Neural cell (in vitro differentiated cells): ENCODE data around the gene EYA2. TPM values are rescaled to one million over a fixed set of nuclear protein-coding genes. Genes with fewer than 3 reads are reported as not detected.

Experiments used
- H2AFZ ChIP-seq: fragments of 200-600, 300-800 bp; sonication (generic), shearing (Covaris generic); 2 replicates; pipeline ENCODE4 v1.6.0; 2014; ENCODE audit warnings: low read depth, mild to moderate bottlenecking, antibody characterized with exemption, low read length, moderate library complexity
- H3F3A ChIP-seq: fragments of 200-600 bp; shearing (Covaris generic); 2 replicates; pipeline ENCODE4 v1.6.1; 2016; ENCODE audit warnings: mild to moderate bottlenecking, moderate library complexity, mixed read lengths, antibody characterized with exemption, low read length; ENCODE audit not compliant: insufficient read depth, poor library complexity, severe bottlenecking
- H3K27ac ChIP-seq: fragments of 200-600, 300-800 bp; sonication (generic), shearing (Covaris generic); 2 replicates; pipeline ENCODE4 v1.5.1; 2014; ENCODE audit warnings: mild to moderate bottlenecking, low read length, moderate library complexity
- H3K27me3 ChIP-seq: fragments of 300-800, 200-600 bp; sonication (generic), shearing (Covaris generic); 2 replicates; pipeline ENCODE4 v1.6.0; 2014; ENCODE audit warnings: mild to moderate bottlenecking, low read depth, low read length, moderate library complexity; ENCODE audit not compliant: insufficient read depth
- H3K36me3 ChIP-seq: fragments of 300-800, 200-600 bp; sonication (generic), shearing (Covaris generic); 2 replicates; pipeline ENCODE4 v1.5.1; 2014; ENCODE audit warnings: mild to moderate bottlenecking, antibody characterized with exemption, low read length, moderate library complexity; ENCODE audit not compliant: insufficient read depth
- H3K4me2 ChIP-seq: fragments of 300-800, 200-600 bp; sonication (generic), shearing (Covaris generic); 2 replicates; pipeline ENCODE4 v1.6.0; 2014; ENCODE audit warnings: mild to moderate bottlenecking, low read length
- H3K4me3 ChIP-seq: fragments of 300-800, 200-600 bp; sonication (generic), shearing (Covaris generic); 2 replicates; pipeline ENCODE4 v1.5.1; 2014; ENCODE audit warnings: mild to moderate bottlenecking, low read length, moderate library complexity
- H3K79me2 ChIP-seq: fragments of 200-600 bp; shearing (Covaris generic); replicated peaks from 2 replicates; pipeline ENCODE4 v1.6.0; 2014; ENCODE audit warnings: mild to moderate bottlenecking, low read length, moderate library complexity; ENCODE audit not compliant: insufficient read depth
- H3K9ac ChIP-seq: fragments of 300-800, 200-600 bp; sonication (generic), shearing (Covaris generic); 2 replicates; pipeline ENCODE4 v1.6.1; 2016; ENCODE audit warnings: mild to moderate bottlenecking, low read length, mixed read lengths
- H3K9me2 ChIP-seq: fragments of 200-600 bp; shearing (Covaris generic); 2 replicates; pipeline ENCODE4 v1.6.1; 2016; ENCODE audit warnings: mild to moderate bottlenecking, low read length, mixed read lengths; ENCODE audit not compliant: insufficient read depth
- H3K9me3 ChIP-seq: fragments of 200-600, 300-800 bp; sonication (generic), shearing (Covaris generic); 2 replicates; pipeline ENCODE4 v1.6.1; 2016; ENCODE audit warnings: mild to moderate bottlenecking, mixed run types, low read length, moderate library complexity, mixed read lengths
- H4K20me1 ChIP-seq: fragments of 200-600 bp; shearing (Covaris generic); 2 replicates; pipeline ENCODE4 v1.6.1; 2016; ENCODE audit warnings: mild to moderate bottlenecking, mixed run types; ENCODE audit not compliant: insufficient read depth
- CTCF ChIP-seq: fragments of 450-650 bp; IDR thresholded peaks from 2 replicates; pipeline ENCODE4 v1.5.1; 2014; ENCODE audit warnings: antibody characterized with exemption, mild to moderate bottlenecking, moderate library complexity; ENCODE audit not compliant: poor library complexity, severe bottlenecking
- EP300 ChIP-seq: fragments of 450-650 bp; conservative IDR thresholded peaks from 2 replicates; pipeline ENCODE4 v1.6.1; 2014; ENCODE audit warnings: antibody characterized with exemption, mild to moderate bottlenecking, moderate library complexity; ENCODE audit not compliant: poor library complexity, severe bottlenecking
- EZH2 ChIP-seq: fragments of 200-600, 300-800 bp; shearing (Covaris generic), sonication (generic); IDR thresholded peaks from 2 replicates; pipeline ENCODE4 v1.6.1; 2014; ENCODE audit warnings: antibody characterized with exemption, low read length, borderline replicate concordance, mild to moderate bottlenecking; ENCODE audit not compliant: insufficient read depth, poor library complexity, severe bottlenecking
- MXI1 ChIP-seq: fragments of 450-650 bp; conservative IDR thresholded peaks from 2 replicates; pipeline ENCODE4 v1.6.1; 2014; ENCODE audit warnings: antibody characterized with exemption, mild to moderate bottlenecking; ENCODE audit not compliant: poor library complexity, severe bottlenecking
- POLR2AphosphoS5 ChIP-seq: IDR thresholded peaks from 2 replicates; pipeline ENCODE4 v1.6.1; 2012
- RAD21 ChIP-seq: fragments of 450-650 bp; conservative IDR thresholded peaks from 2 replicates; pipeline ENCODE4 v1.6.1; 2014; ENCODE audit warnings: antibody characterized with exemption, mild to moderate bottlenecking, moderate library complexity
- REST ChIP-seq: IDR thresholded peaks from 2 replicates; pipeline ENCODE4 v1.6.1; 2012; ENCODE audit warnings: borderline replicate concordance
- SMC3 ChIP-seq: fragments of 450-650 bp; conservative IDR thresholded peaks from 2 replicates; pipeline ENCODE4 v1.6.1; 2014; ENCODE audit warnings: antibody characterized with exemption, mild to moderate bottlenecking, moderate library complexity; ENCODE audit not compliant: poor library complexity
- TAF1 ChIP-seq: IDR thresholded peaks from 2 replicates; pipeline ENCODE4 v1.6.1; 2012; ENCODE audit warnings: low read depth
- polyA plus RNA-seq: library from polyadenylated mRNA; depleted of rRNA; stranded (reverse); fragments of >200 nt; gene quantifications from 2 replicates; pipeline ENCODE4 v1.2.3, GENCODE V29; 2014

The EYA2 gene
- polyA plus RNA-seq, 1 donor from 2014 or later, result 0.88 TPM

DNA sequence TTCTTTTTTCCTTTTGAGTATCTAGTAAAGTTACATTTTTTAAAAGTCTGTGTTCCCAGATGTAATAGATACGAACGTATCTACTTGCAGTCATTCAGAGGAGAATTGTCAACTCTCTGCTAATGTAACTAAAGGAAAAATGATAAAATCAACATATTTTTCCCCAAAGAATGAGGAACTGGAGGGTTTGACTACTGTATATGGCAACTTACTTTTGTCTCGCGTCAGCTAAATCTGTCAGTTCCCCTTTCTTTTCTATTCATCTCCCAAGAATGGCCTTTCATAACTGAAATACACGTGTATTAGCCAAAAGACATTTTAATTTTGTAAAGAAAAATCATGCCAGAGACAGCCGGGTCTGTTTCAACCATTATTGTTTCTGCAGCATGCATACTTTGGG is 5.4 kb downstream of the EYA2 start:
- H2AFZ ChIP-seq, result no peak overlapping the region
- H3K9me2 ChIP-seq, result no peaks in the 10 kb centered on the region
- TF ChIP-seq CTCF (no peak), TAF1 (no peak), EP300 (no peak), REST (no peak), POLR2AphosphoS5 (no peak), MXI1 (no peak), SMC3 (no peak), EZH2 (no peak), RAD21 (no peak)
- no peaks in the 10 kb centered on the region for H3K36me3 ChIP-seq
- no peaks in the 10 kb centered on the region for H3K79me2 ChIP-seq
- H3F3A ChIP-seq, result no peaks in the 10 kb centered on the region
- H3K9me3 ChIP-seq, result no peaks in the 10 kb centered on the region
- H3K9ac ChIP-seq, result no peak overlapping the region
- H3K27ac ChIP-seq, result no peak overlapping the region
- H3K27me3 ChIP-seq, result peaks cover 35% of the 10 kb centered on the region
- H4K20me1 ChIP-seq, result no peaks in the 10 kb centered on the region
- no peak overlapping the region for H3K4me2 ChIP-seq
- no peak overlapping the region for H3K4me3 ChIP-seq

DNA sequence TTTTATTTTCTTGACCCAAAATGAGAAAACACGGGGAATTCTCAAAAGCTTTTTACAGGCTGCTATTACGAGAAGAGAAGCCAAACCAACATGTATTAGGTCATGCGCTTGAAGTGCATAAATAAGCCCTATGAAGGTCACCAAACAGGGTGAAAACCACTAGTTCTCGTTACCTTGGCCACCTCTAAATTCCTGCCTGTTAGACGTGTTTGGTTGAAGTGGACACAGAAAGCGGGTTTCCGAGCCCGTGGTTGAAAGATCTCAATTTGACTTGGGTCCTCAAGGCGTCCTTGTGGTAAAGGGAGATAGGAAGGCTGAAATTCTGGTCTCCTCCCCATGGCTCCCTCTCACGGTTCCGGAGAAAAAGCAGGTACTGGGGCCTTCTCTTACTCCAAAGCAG is 6.2 kb downstream of the EYA2 start:
- H4K20me1 ChIP-seq, result no peaks in the 10 kb centered on the region
- no peak overlapping the region for H3K4me2 ChIP-seq
- H3K4me3 ChIP-seq, result no peak overlapping the region
- H3K36me3 ChIP-seq, result no peaks in the 10 kb centered on the region
- no peak overlapping the region for H3K27ac ChIP-seq
- no peaks in the 10 kb centered on the region for H3K9me3 ChIP-seq
- no peak overlapping the region for H2AFZ ChIP-seq
- H3K79me2 ChIP-seq, result no peaks in the 10 kb centered on the region
- peaks cover 28% of the 10 kb centered on the region for H3K27me3 ChIP-seq
- H3K9me2 ChIP-seq, result no peaks in the 10 kb centered on the region
- TF ChIP-seq REST (no peak), RAD21 (no peak), MXI1 (no peak), POLR2AphosphoS5 (no peak), TAF1 (no peak), CTCF (no peak), SMC3 (no peak), EZH2 (no peak)
- H3K9ac ChIP-seq, result no peak overlapping the region
- H3F3A ChIP-seq, result no peaks in the 10 kb centered on the region
